Activated naive CD4-positive, alpha-beta T cell treated with anti-CD3 and anti-CD28 coated beads, Interleukin-2, amount 50 U/mL, for 24 hours (primary cell): ENCODE measurements around the gene TECTA.

Source experiments
- H3K27ac Mint-ChIP-seq: one replicate; pipeline ENCODE4 v1.8.0; 2021; ENCODE audit warnings: mild to moderate bottlenecking, mixed read lengths
- H3K27me3 Mint-ChIP-seq: one replicate; pipeline ENCODE4 v1.8.0; 2021; ENCODE audit warnings: mixed read lengths
- H3K36me3 Mint-ChIP-seq: one replicate; pipeline ENCODE4 v1.8.0; 2021; ENCODE audit warnings: mixed read lengths
- H3K4me1 Mint-ChIP-seq: one replicate; pipeline ENCODE4 v1.8.0; 2021; ENCODE audit warnings: mixed read lengths
- H3K4me3 Mint-ChIP-seq: one replicate; pipeline ENCODE4 v1.8.0; 2021; ENCODE audit warnings: mild to moderate bottlenecking, mixed read lengths
- H3K9me3 Mint-ChIP-seq: one replicate; pipeline ENCODE4 v1.8.0; 2021; ENCODE audit warnings: mixed read lengths

Gene TECTA

DNA sequence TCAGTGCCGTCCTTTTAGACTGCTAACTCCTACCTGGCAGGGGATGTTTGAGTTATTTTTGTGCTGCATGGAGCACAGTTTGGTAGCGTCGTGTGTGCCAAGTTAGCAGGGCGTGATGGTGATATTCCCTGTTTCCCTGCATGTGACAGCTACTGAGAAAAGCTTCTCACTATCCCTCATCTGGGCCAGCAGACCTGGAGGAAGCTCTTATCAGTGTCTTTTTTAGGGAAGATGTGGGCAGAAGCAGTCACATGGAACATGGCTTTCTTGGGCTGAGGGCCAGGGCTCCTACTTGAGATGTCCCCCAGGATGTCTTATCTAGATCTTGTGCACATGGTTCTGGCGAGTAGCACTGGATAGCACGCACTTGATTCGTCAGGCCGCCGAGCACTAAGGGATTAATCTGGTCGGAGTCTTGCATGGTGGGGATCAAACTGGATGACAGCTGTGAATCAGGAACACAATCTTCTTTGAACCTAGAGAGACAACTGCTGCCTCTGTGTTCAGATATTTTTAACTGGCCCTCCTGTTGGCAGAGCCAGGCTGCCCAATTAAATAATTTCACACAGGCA, 33.8 kb downstream of the TECTA start:
- no peaks in the 10 kb centered on the region for H3K4me1 Mint-ChIP-seq
- H3K4me3 Mint-ChIP-seq = no peak overlapping the region
- H3K36me3 Mint-ChIP-seq = no peaks in the 10 kb centered on the region
- no peak overlapping the region for H3K27ac Mint-ChIP-seq
- H3K27me3 Mint-ChIP-seq = no peaks in the 10 kb centered on the region
- no peaks in the 10 kb centered on the region for H3K9me3 Mint-ChIP-seq

DNA sequence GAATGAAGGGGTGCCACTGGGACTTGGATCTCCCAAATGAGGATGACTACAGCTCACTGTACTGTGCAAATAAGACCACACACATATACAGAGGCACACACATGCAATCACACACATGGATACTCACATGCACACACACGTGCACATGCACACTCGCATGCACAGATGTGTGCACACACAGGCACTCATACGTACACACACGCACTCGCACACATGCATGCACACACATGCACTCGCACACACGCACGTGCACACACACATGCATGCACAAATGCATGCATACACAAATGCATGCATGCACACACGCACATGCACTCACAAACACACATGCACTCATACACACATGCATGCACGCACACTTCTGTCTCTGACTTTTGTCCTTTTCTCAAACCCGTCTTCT, 36.0 kb downstream of the TECTA start:
- H3K9me3 Mint-ChIP-seq = no peaks in the 10 kb centered on the region
- no peaks in the 10 kb centered on the region for H3K36me3 Mint-ChIP-seq
- H3K27me3 Mint-ChIP-seq = no peaks in the 10 kb centered on the region

DNA sequence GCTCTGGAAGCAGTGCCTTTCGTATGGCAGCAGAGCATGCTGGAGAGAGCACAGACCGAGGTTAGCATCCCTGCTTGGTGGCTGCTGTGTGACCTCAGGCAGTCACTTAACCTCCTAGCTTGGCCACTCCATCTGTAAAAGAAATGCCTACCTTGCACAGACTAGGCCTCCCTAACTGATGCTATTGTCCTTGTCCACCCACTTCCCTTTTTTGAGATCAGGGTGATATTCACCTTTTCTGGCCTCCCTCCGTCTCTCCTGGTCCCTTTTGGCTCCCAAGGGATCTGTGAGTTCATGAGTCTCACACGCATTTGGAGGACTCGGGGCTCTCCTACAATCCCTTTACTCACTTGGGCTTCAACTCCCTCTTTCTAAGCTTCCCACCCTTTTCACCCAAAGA, 37.2 kb downstream of the TECTA start:
- no peaks in the 10 kb centered on the region for H3K36me3 Mint-ChIP-seq
- no peak overlapping the region for H3K27ac Mint-ChIP-seq
- H3K4me1 Mint-ChIP-seq = no peaks in the 10 kb centered on the region
- no peaks in the 10 kb centered on the region for H3K27me3 Mint-ChIP-seq
- H3K4me3 Mint-ChIP-seq = no peak overlapping the region
- H3K9me3 Mint-ChIP-seq = no peaks in the 10 kb centered on the region

More for the DNA sequence above, 36.0 kb downstream of the TECTA start:
- no peaks in the 10 kb centered on the region for H3K4me1 Mint-ChIP-seq
- H3K4me3 Mint-ChIP-seq = no peak overlapping the region
- no peak overlapping the region for H3K27ac Mint-ChIP-seq

DNA sequence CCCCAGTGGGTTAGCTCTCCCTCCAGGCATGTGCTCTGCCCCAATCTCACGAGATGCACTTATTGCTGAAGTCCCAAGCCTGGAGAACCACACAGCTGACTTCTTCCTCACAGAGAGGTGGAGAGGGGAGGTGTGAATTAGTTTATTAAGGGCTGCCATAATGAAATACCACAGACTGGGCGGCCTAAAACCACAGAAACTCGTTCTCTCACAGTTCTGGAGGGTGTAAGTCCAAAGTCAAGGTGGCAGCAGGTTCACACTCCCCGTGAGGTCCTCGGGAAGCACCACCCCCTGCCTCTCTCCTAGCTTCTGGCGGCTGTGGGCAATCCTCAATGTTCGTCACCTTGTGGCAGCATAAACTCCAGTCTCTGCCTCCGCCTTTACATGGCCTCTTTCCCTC, 39.3 kb downstream of the TECTA start:
- Mint-ChIP-seq H3K36me3 (no peaks in the 10 kb centered on the region), H3K27ac (no peak overlapping the region), H3K27me3 (no peaks in the 10 kb centered on the region), H3K4me3 (no peak overlapping the region), H3K9me3 (no peaks in the 10 kb centered on the region), H3K4me1 (no peaks in the 10 kb centered on the region)

DNA sequence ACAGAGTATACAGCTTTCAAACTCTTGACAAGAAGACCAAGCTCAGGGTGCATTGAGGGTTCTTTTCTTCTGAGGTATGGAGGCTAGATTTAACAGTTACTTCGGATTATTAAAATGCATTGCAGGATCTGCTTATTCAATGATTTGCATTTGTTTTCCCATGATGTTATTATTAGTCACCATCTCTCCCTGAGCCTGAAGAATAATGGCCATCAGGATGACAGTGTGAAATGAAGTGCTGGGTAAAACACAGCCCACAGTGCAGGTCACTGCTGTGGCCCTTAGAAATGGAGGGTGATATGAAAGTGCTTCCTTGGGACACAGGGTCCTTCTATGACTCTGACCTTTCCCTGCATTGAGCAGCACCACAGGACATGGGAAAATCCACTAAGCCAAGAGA, 40.0 kb downstream of the TECTA start:
- Mint-ChIP-seq H3K27ac (no peak overlapping the region), H3K9me3 (no peaks in the 10 kb centered on the region), H3K4me1 (no peaks in the 10 kb centered on the region), H3K4me3 (no peak overlapping the region), H3K27me3 (no peaks in the 10 kb centered on the region), H3K36me3 (no peaks in the 10 kb centered on the region)

DNA sequence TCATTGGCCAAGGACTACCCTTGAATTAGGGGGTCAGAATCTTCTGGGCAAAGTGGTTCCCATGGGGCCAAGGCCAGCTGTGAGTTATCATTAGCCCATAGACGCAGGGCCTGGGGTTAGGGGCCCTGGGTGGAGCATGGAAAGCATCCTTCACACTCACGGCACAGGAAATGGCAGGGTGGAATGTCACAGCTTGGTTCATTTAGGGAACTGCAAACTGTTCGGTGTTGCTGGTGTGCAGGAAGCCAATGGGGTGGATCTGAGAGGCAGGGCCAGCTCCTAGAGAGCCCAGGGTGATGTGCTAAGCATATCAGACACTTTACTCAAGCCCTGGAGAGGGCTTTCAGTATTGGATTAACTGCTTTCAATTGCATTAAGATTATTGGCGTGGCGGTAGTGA, 42.9 kb downstream of the TECTA start:
- Mint-ChIP-seq H3K36me3 (no peaks in the 10 kb centered on the region), H3K4me3 (no peak overlapping the region), H3K4me1 (no peaks in the 10 kb centered on the region), H3K27me3 (no peaks in the 10 kb centered on the region), H3K9me3 (no peaks in the 10 kb centered on the region), H3K27ac (no peak overlapping the region)

DNA sequence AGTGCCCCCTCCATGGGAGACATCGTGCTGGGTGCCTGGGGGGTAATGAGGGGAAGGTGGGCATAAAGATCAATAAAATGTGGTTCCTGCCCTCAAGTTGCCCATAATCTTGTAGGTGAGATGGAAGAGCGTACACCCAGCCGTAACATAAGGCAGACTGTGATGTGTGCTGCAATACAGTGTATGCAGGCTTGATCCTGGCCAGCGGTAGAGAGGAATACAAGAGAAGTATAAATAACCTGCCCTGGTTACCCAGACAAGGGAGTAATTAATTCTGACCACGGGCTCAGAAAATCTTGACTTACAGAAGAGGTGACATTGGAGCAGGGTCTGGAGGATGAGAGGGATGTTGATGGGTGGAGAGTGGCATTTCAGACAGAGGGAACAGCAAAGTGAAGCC, 43.7 kb downstream of the TECTA start:
- Mint-ChIP-seq H3K27me3 (no peaks in the 10 kb centered on the region), H3K4me3 (no peak overlapping the region), H3K27ac (no peak overlapping the region), H3K36me3 (no peaks in the 10 kb centered on the region), H3K4me1 (no peaks in the 10 kb centered on the region), H3K9me3 (no peaks in the 10 kb centered on the region)

DNA sequence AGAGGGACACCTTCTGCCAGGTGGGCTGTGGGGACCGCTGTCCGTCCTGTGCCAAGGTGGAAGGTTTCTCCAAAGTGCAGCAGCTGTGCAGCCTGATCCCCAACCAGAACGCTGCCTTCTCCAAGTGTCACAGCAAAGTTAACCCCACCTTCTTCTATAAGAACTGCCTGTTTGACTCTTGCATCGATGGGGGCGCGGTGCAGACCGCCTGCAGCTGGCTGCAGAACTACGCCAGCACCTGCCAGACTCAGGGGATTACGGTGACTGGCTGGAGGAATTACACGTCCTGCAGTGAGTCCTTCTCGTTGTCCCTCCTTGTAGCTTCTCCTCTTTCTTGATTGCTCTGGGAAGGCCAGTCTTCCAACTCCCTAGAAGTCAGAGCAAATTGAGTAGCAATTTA, 44.8 kb downstream of the TECTA start:
- Mint-ChIP-seq H3K4me1 (no peaks in the 10 kb centered on the region), H3K27ac (no peak overlapping the region), H3K27me3 (no peaks in the 10 kb centered on the region), H3K36me3 (peaks cover 1% of the 10 kb centered on the region), H3K9me3 (no peaks in the 10 kb centered on the region), H3K4me3 (no peak overlapping the region)

DNA sequence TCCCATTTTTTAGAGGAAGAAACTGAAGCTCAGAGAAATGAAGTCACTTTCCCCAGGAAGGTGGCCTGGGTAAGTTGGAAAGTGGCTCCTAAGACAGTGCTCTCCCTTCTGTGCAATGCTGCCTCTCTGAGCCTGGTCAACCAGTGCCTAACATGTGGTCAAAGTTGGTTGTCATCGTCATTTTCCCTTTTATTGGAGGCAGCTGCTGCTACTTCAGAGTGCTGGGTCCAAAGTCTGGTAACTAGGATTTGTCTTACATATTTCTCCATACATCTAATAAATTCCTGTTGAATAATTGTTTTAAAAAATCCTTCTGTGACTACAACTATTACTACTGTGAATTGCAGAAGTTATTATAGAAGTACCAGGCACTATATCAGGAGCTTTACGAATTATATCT, 48.1 kb downstream of the TECTA start:
- H3K4me3 Mint-ChIP-seq = no peak overlapping the region
- H3K27me3 Mint-ChIP-seq = no peaks in the 10 kb centered on the region
- no peak overlapping the region for H3K27ac Mint-ChIP-seq
- peaks cover 1% of the 10 kb centered on the region for H3K36me3 Mint-ChIP-seq
- no peaks in the 10 kb centered on the region for H3K4me1 Mint-ChIP-seq
- no peaks in the 10 kb centered on the region for H3K9me3 Mint-ChIP-seq

DNA sequence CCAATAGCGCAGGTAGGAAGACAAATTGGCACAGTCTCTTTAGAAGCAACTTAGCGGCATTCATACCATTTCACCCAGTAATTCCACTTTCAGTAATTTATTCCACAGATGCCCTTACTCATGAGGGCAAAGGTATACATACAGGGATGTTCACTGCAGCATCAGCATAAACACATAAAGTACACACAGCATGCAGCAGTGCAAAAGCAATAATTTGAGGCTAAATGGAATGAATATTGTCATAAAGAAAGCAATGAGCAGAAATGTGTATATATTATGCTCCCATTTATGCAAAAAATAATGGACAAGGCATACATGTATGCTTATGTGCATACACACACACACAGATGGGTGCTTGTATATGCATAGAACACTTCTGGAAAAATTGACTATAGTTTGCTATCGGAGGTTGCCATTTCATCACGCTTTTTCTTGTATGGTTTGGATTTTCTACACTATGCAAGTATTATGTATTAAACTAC, 50.2 kb downstream of the TECTA start:
- no peaks in the 10 kb centered on the region for H3K9me3 Mint-ChIP-seq
- no peaks in the 10 kb centered on the region for H3K4me1 Mint-ChIP-seq
- H3K27me3 Mint-ChIP-seq = no peaks in the 10 kb centered on the region
- peaks cover 1% of the 10 kb centered on the region for H3K36me3 Mint-ChIP-seq
- no peak overlapping the region for H3K27ac Mint-ChIP-seq
- H3K4me3 Mint-ChIP-seq = no peak overlapping the region

DNA sequence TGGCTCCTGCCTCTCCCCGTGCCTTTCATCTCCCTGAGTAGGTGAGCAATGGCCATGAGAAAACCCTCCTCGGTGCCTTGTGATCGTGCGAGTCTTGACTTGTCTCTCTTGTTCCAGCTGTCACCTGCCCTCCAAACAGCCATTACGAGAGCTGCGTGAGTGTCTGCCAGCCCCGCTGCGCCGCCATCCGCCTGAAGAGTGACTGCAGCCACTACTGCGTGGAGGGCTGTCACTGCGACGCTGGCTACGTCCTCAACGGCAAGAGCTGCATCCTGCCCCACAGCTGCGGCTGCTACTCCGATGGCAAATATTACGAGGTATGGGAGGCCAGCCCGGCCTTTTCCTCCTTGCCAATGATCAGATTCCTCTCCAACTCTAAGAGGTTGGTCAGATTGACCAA, 51.7 kb downstream of the TECTA start:
- Mint-ChIP-seq H3K36me3 (peaks cover 1% of the 10 kb centered on the region), H3K27ac (no peak overlapping the region), H3K27me3 (no peaks in the 10 kb centered on the region), H3K9me3 (no peaks in the 10 kb centered on the region), H3K4me1 (no peaks in the 10 kb centered on the region), H3K4me3 (no peak overlapping the region)

DNA sequence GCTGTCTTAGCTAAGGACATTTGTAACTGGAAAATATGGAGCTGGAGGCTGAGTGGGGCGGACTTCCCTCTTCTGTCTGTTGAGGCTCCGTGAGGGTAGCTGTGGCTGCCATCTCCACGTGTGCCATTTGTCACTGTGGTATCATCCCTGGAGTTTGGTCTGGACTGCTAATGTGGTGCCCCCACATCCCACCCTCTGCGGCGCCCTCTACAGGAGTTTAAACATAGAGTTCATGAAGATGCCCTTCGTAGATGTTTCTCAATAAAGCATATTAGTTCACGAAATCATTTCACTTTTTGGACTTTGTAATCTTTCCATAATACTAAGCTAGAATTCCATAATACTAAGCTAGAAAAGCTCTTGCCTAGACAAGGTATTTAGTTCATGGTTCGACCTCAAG, 52.4 kb downstream of the TECTA start:
- Mint-ChIP-seq H3K27ac (no peak overlapping the region), H3K9me3 (no peaks in the 10 kb centered on the region), H3K4me1 (no peaks in the 10 kb centered on the region), H3K36me3 (peaks cover 1% of the 10 kb centered on the region), H3K4me3 (no peak overlapping the region), H3K27me3 (no peaks in the 10 kb centered on the region)

DNA sequence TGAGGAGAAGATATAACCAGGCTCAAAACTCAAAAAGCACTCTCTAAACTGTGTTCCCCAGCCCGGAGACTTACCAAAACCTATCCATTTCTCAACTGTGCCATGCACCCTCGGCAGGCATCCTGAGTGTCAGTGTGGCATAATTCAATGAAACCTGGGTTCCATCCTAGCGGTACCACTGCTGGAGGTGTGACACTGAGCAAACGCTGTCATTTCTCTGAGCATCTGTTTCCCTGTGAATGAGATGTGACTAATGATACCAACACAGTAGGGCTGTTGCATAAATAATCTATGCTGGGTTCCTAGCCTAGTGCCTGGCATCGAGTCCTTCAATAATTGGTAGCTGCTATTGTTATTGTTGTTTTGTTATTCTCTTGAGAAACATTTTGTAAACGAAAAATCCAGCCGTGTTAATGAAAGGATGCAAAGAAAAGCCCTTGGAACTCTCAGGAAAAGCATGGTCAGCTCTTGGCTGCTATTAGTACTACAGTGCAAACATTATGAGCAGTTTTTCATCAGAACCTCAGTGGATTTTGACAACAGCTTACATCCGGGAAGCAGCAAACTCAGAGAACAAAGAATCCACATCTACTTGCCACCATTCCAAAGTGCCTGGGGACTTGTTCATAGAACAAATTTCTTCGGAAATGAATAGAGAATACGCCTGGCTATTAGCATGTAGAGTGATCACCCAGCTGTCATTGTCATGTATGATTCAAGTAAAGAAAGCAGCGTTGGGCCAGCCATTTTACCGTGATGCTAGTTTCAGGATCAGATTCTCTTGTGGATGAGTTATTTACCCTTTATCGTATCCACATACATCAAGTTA, 53.7 kb downstream of the TECTA start:
- Mint-ChIP-seq H3K4me3 (no peak overlapping the region), H3K9me3 (no peaks in the 10 kb centered on the region), H3K36me3 (peaks cover 1% of the 10 kb centered on the region), H3K27me3 (no peaks in the 10 kb centered on the region), H3K4me1 (no peaks in the 10 kb centered on the region), H3K27ac (no peak overlapping the region)

DNA sequence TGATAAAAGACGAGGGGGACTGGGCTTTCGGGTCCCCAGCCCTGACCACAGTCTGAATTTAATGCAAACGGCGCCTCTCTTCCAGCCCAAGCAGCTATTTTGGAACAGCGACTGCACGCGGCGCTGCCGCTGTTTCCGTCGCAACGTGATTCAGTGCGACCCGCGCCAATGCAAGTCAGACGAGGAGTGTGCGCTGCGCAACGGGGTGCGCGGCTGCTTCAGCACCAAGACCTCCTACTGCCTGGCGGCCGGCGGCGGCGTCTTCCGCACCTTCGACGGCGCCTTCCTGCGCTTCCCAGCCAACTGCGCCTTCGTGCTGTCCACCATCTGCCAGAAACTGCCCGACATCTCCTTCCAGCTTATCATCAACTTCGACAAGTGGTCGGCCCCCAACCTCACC, 56.7 kb downstream of the TECTA start:
- Mint-ChIP-seq H3K36me3 (no peaks in the 10 kb centered on the region), H3K27me3 (no peaks in the 10 kb centered on the region), H3K9me3 (no peaks in the 10 kb centered on the region), H3K27ac (no peak overlapping the region), H3K4me3 (no peak overlapping the region), H3K4me1 (no peaks in the 10 kb centered on the region)

DNA sequence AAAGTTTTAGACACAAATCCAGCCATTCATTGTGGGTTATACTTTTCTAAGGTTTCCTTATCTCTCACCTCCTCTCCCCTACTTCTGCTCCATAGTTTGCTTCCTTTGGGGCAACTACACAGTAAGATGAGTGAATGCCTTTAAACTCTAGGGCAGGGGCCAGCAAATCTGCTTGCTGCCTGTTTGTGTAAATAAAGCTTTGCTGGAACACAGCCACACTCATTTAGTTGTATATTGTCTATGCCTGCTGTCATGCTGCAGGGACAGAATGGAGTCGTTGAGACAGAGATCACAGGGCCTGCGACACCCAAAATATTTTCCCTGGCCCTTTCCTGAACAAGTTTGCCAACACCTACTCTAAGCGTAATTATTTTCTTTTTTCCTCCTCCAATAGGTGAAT, 58.7 kb downstream of the TECTA start:
- Mint-ChIP-seq H3K27ac (no peak overlapping the region), H3K9me3 (no peaks in the 10 kb centered on the region), H3K36me3 (no peaks in the 10 kb centered on the region), H3K27me3 (no peaks in the 10 kb centered on the region), H3K4me3 (no peak overlapping the region), H3K4me1 (no peaks in the 10 kb centered on the region)

DNA sequence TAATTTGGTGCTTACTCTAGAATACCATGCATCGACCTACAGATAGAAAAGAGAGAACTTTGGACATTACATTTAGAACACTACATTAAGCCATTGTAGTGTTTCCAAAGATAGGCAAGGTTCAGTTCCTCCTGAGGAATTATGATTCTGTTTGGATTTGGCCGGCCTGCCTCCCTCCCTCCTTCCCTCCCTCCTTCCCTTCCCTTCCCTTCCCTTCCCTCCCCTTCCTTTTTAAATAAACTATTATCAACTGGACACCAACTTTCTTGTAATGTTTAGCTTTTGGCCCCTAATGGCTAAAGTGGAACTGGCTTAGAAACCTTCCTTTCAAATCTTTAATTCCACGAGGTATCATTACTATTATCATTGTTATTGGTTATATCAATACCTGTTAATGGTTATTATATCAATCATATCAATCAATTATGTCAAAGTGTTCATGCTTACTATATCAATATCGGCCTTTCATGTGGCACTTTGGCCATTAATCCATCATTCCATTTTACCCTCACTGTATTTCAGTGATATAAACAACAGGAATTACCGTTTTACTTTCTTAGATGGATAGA, 60.4 kb downstream of the TECTA start:
- Mint-ChIP-seq H3K4me1 (no peaks in the 10 kb centered on the region), H3K4me3 (no peak overlapping the region), H3K9me3 (no peaks in the 10 kb centered on the region), H3K36me3 (no peaks in the 10 kb centered on the region), H3K27me3 (no peaks in the 10 kb centered on the region), H3K27ac (no peak overlapping the region)
